HPDE6-E6E7 (cell line): Measurements from ENCODE around the gene MYO6.
A peak's percentile ranks its signal among the peaks of the same experiment; 100 is the strongest.

Source experiments
- DNase-seq: peaks from one replicate; pipeline ENCODE4 v3.0.0; 2011; ENCODE audit warnings: missing footprints; ENCODE audit errors: extremely low spot score

The MYO6 gene

DNA sequence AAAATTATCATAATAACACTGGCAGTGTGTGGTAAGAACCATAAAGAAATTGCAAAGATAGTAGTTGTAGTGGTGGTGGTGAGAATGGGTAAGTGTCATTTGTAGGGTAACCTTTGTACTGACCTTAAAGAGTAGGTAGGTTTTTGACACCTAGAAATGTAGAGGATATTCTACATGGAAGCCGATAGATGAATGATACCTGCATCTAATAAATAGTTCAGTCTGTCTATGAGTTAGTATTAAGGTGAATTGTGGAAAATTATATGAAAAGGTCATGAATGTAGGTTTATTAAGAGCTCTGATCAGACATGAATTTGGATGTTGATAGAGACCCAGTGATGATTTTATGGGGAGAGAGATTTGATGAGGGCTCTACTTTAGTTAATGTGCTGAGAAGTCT, 78.1 kb downstream of the MYO6 start:
- no peak for DNase-seq

DNA sequence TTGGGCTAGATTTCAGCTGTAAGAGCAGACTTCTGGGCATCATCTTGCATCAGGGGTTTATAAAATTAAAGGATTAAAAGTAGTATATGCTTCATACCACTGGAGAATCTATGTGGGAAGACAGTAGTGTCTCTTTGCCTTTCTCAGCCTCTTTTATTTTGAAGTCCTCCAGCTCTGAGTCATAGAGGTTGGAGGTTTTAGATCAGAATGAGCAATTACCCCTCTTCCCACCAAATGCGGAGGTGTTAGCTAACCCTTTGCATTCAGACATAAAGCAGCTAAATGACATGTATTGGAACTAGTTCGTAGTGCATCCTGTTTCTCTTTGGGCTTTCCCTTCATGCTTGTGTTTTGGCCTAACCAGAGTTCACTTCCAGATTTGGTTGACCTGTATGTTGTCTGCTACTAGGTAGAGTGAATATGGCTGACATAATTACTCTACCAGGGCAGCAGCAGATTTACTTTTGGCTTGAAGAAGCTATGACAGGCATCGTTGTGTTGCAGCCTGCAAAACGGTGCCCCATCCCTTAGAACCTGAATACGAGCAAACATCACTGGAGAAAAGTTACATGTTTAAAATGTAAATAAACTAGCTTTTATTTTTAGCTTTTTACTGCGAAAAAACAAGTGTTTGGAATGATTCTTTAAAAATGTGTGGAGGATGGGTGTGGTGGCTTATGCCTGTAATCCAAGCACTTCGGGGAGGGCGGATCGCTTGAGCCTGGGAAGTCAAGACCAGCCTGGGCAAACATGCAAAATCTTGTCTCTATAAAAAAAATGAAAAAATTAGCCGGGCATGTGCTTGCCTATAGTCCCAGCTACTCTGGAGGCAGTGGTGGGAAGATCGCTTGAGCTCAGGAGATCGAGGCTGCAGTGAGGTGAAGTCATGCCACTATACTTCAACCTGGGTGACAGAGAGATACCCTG, 82.2 kb downstream of the MYO6 start:
- no peak for DNase-seq

DNA sequence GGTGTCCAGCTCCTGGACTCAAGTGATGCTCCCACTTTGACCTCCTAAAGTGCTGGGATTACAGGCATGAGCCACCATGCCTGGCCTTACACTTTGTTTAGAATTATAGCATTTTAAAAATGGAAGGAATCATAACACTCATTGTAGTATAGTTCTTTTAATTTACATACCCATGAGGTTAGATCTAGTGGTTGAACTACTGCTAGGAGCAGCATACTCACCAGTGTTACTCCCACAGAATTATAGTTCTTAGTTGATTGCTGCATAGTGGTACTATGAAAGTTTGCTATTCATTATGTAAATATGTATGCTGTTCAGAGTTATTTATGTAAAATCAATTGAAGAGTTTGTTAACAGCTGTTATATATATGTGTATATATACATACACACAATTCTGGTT, 85.4 kb downstream of the MYO6 start:
- DNase-seq = no peak

DNA sequence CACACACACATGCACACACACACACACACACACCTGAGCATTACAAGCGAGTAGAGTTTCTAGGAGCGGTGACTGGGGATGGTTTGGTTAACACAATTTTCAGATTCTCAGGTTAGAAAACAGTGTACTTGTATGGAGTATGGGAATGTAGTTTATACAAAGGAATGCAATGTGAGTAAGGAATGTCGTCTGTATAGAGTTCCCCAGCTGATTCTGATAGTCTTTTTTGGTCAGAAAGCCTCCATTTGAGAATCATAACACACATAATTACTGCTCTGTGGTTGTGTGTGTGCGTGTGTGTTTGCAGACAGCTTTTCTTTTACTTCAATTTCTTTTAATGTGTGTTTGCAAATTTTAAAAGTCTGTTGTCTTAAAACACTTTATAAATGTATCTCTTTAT, 93.2 kb downstream of the MYO6 start:
- DNase-seq = no peak

DNA sequence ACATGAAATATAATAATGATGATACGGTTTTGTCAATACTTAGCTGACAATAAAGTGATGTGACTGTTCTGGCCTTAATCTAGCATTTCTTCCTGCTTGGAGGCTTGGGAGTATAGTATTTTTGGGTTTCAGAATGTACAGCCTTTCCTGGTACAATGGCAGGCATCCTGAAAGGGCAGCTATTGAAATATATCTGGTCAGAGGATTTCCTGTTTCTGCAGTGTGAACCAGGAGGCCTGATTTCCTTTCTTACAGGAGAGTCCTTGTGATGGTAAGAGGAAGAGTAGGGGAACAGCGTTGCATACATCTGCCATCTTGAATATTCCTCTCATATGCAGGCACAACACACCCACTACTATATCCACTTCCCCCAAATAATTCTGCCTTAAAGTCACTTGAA, 93.7 kb downstream of the MYO6 start:
- DNase-seq = no peak

DNA sequence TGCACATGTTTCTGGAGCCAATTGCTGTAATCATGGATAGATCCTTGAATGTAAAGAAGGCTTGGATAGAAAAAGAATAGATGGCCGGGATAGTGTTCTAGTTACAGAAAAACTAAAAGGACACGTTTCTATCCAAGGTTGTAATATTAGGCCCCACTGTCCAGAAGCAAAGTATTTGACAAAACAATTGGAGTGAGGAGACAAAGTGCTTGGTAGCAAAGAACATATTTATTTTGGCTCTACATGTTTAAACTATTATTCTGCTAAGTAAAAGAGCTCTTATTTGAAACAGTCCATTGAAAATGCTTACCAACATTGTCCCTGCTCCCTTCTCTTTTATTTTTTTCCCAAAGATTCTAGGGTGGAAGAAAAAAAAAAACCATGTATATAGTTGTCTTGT, 94.4 kb downstream of the MYO6 start:
- DNase-seq = no peak

DNA sequence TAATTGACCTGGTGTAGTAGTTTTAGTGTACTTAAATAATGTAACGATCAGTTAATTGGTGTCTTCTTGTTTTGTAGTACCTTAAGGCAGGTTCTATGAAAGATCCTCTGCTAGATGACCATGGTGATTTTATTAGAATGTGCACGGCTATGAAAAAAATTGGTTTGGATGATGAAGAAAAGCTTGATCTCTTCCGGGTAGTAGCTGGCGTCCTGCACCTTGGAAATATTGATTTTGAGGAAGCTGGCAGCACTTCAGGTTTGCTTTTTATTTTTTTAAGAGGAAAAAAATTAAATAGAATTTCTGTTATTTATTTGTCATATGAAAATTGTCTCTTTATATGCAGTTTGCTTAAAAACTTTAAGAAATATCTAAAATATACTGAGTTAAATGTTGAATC, 99.2 kb downstream of the MYO6 start:
- no peak for DNase-seq

DNA sequence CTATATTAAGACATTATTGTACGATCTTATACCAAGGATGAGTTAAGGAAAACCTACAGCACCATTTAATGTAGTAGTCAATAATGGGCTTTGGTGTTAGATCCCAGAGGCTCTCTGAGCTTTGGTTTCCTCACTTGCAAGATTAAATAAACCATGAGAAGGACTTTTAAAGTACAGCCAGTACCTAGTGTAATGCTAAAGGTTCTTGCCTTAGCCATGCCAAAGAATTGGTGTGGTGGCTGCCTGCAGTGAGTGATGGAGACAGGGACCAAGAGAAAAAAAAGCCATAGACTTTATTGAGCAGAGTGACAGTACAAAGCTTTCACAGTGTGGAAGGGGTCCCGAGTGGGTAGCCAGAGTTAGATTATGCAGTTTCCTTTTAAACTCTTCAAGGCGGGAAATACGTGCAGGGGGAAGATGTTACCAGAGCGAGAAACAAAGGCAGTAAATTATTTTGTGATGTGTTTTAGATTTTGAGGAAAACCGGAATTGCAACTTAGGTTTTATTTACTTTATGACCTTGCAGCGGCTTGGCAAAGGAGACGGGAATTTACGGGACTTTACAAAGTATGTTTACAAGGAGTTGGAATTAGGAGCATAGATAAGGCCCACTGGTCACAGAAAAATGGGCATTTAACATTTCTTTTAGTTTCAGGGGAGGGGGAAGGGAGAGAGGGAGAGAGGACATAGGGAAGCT, 100.4 kb downstream of the MYO6 start:
- no peak for DNase-seq

DNA sequence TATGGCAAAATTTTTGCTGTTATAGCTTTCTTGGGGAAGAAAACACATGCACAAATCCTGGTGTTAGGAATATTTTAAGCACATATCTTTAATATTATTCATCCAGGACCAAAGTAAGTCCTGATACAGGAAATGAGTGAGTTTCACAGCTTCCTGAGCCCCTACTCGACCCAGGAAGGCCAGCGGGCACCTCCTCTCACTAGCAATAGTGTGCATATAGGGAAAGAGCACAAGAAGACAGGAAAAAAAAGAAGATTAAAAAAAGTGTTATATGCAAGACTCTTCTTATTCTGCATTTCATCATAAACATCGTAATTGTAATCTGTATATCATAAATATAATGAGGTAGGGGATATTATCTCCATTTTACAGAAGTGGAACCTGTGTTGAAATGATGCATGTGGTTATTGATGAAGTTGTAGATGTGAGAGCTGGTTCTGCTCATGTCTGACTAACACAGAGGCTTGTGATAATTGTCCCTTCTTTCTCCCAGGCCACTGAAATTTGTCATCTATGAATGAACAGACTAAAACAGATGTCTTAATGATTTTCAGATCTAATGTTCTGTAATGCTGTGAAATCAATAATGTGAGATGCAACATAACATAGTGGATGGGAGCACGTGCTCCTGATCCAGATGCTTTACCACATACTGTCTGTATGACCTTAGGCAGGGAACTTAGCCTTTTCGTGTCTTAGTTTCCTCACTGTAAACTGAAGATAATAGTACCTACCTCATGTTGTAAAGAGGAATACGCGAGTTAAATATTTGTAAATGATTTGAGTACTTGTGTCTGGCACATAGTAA, 101.2 kb downstream of the MYO6 start:
- DNase-seq = no peak

DNA sequence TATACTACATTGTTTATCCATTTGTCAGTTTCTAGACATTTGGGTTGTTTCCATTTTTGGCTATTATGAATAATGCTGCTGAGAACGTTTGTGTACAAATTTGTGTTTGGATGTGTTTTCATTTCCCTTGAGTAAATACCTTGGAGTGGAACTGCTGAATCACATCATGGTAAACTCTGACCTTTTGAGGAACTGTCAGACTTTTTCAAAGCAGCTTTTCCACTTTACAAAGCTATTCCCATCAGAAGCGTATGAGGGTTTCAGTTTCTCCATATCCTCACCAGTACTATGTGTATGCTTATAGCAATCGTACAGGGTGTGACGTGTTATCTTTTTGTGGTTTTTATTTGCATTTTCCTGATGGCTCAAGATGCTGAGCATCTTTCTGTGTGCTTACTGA, 103.7 kb downstream of the MYO6 start:
- DNase-seq = no peak

DNA sequence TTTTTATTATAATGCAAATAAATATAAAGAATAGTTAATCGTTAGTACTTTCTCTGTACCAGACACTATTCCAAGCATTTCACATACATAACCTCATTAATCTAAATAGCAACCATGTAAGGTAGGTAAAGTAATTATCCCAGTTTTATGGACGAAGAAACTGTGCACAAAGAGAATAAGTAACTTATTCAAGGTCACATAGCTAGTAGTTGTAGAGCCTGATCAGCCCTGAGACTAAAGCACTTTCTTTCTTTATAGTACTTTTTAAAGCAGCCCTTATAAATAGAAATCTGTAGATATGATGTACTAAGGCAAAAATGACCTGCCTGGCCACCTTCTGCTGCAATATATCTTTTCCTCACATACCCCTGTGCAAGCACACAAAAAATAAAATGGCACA, 104.8 kb downstream of the MYO6 start:
- DNase-seq = no peak

DNA sequence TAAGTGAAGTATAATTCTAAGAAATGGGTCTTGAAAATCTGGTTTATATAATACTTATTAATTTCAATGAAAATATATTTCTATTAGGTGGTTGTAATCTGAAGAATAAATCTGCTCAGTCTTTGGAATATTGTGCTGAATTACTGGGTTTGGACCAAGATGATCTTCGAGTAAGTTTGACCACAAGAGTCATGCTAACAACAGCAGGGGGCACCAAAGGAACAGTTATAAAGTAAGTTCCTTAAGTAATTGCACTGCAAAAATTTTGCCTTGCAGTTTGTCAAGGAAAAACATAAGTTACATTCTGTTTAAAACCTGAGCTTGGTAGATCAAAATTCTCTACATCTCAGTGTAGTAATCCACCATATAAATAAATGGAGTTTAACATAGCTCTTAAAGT, 106.0 kb downstream of the MYO6 start:
- no peak for DNase-seq

DNA sequence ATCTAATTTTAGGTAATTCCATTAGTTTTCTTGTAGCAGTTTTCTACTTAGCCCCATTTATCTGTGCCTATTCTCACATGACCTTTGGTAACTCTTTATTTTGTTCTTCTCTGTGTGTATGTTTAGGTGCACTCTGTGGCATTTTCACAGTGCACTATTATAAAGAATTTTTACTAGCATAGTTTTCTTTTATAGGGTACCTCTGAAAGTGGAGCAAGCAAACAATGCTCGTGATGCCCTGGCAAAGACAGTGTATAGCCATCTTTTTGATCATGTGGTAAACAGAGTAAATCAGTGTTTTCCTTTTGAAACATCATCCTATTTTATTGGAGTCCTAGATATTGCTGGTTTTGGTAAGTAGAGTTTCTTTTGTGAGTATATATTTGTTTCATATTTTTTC, 107.9 kb downstream of the MYO6 start:
- DNase-seq = no peak

DNA sequence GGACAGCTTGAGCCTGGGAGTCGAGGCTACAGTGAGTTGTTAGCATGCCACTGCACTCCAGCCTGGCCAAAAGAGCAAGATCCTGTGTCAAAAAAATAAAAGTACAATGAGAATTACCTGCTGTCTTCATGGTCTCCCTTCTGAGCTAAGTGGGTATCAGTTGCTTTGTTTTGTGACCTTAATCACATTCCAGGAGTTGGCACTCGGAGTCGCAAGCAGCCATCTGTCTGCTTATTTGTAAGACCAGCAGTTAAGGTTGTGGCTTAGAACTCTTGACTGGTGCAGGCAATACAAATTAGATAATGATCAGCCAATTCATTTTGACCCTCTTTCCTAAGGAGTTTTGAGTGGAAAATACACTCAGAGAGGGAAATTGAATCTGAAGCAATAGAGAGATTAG, 114.0 kb downstream of the MYO6 start:
- DNase-seq = no peak

DNA sequence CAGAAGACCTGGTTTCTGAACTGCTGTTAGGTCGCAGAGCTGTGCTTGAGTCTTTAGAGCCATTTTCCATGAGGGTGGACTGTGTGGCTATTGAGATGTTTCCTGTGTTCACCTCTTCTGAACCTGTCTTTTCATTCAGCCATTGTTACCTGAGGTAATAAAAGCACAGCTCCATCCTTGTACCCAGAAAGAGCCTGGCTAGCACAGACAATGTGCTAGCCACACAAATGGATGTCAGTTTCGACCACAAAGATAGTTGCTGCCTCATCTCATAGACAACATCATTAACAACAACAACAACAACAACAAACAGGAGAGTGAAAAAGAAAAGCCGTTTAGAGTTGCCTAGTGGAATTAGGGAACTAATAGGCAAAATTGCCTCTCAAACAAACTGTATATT, 114.7 kb downstream of the MYO6 start:
- no peak for DNase-seq

DNA sequence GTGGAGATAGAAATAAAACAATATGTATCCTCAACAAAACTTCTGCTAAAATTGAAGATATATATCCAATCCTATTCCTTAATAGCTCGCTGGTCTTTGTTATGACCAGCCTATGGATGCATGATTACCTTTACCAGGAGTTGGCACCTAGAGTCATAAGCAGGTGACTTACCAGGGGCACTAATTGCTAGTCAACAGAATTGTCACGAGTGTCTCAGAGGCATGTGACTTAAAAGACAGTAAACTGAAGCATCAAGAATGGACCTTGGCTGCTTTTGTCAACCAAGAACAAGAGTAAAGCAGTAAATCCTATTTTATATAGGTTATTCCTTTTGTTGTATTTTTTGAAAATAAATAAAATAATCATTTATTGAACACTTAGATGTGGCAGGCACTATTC, 115.4 kb downstream of the MYO6 start:
- DNase-seq = no peak

DNA sequence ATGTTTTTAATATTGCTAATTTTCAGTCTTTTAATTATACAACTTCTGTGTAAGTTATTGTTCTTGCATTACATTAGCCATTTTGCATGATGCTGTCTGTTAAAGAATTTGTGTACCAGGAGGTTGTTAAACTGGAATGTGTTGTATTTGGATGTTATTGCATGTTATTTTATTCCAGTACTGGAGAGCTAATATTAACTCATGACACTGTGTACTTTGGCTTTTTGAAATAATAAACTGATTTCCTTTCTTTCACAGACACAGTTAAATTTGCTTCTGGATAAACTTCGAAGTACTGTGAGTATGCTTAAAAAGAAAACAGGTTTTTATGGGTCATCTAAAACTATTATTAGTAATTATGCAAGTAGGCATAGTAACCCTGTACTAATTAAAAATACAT, 121.3 kb downstream of the MYO6 start:
- no peak for DNase-seq

DNA sequence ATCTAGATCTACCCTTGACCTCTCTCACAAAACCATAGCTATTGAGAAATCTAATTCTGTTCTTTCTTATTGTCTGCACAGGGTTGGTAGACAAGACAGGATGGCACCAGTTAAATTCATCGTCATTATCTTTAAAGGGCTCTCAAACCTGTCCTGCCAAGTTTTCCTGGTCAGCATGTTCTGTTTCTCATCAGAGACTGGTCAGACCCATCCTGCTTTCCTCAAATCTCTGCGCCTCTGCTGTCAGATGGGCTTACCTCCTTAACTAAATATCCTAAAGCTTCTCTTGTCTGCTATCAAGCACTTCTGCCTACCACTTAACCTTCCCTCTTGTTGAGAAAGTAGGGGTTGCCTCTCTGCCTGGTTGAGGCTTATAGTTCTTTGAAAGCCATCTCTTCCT, 125.2 kb downstream of the MYO6 start:
- no peak for DNase-seq

DNA sequence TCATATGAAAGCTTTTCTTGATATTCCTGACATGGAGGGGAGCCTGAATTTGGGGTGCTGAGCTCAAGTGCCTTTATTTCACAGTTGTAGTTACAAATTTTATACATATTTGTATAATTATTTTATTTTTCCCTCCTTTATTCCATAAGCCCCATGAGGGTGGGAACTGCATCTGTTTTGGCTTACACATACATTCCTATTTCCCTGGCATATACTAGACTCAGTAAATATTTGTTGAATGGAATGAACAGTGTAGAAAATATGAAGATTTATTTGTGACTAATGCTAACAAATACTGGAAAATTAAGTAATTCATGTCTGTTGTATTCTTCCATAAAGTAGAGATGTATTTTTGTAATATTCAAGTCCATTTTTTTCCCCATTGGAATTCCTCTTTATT, 127.1 kb downstream of the MYO6 start:
- no peak for DNase-seq

DNA sequence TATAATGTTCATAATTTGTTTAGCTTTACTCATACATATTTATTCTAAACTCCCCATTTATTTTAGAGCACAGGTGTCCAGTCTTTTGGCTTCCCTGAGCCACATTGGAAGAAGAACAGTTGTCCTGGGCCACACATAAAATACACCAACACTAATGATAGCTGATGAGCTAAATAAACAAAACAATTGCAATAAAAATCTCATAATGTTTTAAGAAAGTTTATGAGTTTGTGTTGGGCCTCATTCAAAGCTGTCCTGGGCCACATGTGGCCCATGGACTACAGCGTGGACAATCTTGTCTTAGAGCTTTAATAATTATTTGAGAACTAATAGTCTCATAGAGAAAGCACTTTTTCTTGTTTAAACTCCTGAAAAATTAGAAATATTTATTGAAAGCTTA, 131.3 kb downstream of the MYO6 start:
- no peak for DNase-seq

DNA sequence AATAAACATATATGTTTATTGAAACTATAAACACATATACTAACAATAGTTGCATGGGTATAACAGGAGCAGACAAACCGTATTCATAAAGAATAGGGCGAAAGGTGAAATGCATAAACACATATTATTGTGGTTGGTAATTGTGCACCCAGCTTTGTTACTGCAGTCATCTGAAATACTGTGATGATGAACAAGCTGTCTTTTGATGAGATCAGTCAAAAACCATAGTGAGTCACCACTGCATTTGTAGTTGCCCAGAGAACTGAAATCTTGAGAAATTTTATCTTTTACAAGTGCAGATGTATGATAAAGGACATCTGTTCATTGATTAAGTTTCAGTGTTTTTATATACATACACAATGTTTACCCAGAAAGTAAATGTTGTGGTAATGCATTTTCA, 133.7 kb downstream of the MYO6 start:
- DNase-seq = peak; percentile 23

DNA sequence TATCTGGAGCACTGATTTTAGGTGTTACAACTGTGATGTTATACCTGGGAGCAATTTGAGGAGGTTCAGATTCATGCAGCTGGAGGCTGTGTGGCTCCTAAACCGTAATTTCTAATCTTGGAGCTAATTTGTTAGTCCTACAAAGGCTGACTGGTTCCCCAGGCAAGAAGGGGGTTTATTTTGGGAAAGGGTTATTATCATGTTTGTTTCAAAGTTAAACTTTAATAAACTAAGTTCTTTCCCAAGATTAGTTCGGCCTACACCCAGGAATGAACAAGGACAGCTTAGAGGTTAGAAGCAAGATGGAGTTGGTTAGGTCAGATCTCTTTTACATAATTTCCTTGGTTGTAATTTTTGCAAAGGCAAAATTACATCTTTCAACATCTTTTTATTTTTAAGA, 135.8 kb downstream of the MYO6 start:
- DNase-seq = no peak

DNA sequence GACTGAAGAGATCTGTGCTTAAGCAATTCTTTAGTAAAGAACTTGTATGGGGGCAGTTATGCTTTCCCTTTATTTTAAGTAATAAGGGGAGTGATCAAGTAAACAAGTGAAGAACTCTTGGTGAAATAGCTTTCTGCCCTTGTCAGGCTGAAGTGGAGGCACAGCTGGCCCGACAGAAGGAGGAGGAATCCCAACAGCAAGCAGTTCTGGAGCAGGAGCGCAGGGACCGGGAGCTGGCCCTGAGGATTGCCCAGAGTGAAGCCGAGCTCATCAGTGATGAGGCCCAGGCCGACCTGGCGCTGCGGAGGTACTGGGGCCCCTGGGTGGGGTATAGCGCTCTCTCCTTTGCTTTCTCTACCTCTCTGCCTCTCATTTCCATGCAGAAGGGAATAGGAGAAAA, 143.3 kb downstream of the MYO6 start:
- DNase-seq = no peak
